KMS-11 (cell line): ENCODE measurements around the gene UCP3.
"Not testable (repeated sequence)": the region's sequence is repeated elsewhere in the genome, so short reads cannot be mapped to it uniquely, and the experiment has no call there.

ENCODE experiments used
- H2AFZ ChIP-seq: fragments of 200-600 bp; sonication (generic); 2 replicates; pipeline ENCODE4 v1.6.1; 2016; ENCODE audit warnings: antibody characterized with exemption, mixed run types, low read depth
- H3K27ac ChIP-seq: fragments of 200-600 bp; sonication (generic); 2 replicates; pipeline ENCODE4 v1.6.1; 2016; ENCODE audit warnings: mild to moderate bottlenecking, mixed run types
- H3K27me3 ChIP-seq: fragments of 200-600 bp; sonication (generic); 2 replicates; pipeline ENCODE4 v1.6.1; 2017; ENCODE audit warnings: mild to moderate bottlenecking, low read depth, mixed run types, moderate library complexity; ENCODE audit not compliant: insufficient read depth
- H3K36me3 ChIP-seq: fragments of 200-600 bp; sonication (generic); 2 replicates; pipeline ENCODE4 v1.6.1; 2017; ENCODE audit warnings: mild to moderate bottlenecking, mixed run types; ENCODE audit not compliant: insufficient read depth
- H3K4me1 ChIP-seq: fragments of 200-600 bp; sonication (generic); 2 replicates; pipeline ENCODE4 v1.6.1; 2016; ENCODE audit warnings: mild to moderate bottlenecking, low read depth, mixed run types; ENCODE audit not compliant: poor library complexity, severe bottlenecking
- H3K4me2 ChIP-seq: fragments of 200-600 bp; sonication (generic); 2 replicates; pipeline ENCODE4 v1.7.0; 2016; ENCODE audit warnings: mild to moderate bottlenecking, mixed run types
- H3K4me3 ChIP-seq: fragments of 200-600 bp; sonication (generic); IDR thresholded peaks from 2 replicates; pipeline ENCODE4 v1.6.1; 2017; ENCODE audit warnings: low read depth, low read length, mixed read lengths; ENCODE audit not compliant: insufficient read depth
- H3K79me2 ChIP-seq: fragments of 200-600 bp; sonication (generic); 2 replicates; pipeline ENCODE4 v1.6.1; 2016; ENCODE audit warnings: low read depth, mixed run types; ENCODE audit not compliant: insufficient read depth
- H3K9ac ChIP-seq: fragments of 200-600 bp; sonication (generic); 2 replicates; pipeline ENCODE4 v1.6.1; 2016; ENCODE audit warnings: mild to moderate bottlenecking, mixed run types
- H4K20me1 ChIP-seq: fragments of 200-600 bp; sonication (generic); 2 replicates; pipeline ENCODE4 v1.6.1; 2016; ENCODE audit warnings: mild to moderate bottlenecking, mixed run types; ENCODE audit not compliant: insufficient read depth
- CTCF ChIP-seq: fragments of 200-600 bp; sonication (generic); conservative IDR thresholded peaks from 2 replicates; pipeline ENCODE4 v1.6.1; 2017; ENCODE audit warnings: low read depth, mild to moderate bottlenecking, antibody characterized with exemption, low read length, moderate library complexity, mixed read lengths

Gene UCP3

GRCh38 chr11:73990730-73991129, 18.2 kb downstream of the UCP3 start:
- no peak overlapping the region for H2AFZ ChIP-seq
- no peaks in the 10 kb centered on the region for H3K36me3 ChIP-seq
- no peaks in the 10 kb centered on the region for H3K79me2 ChIP-seq
- no peak overlapping the region for H3K9ac ChIP-seq
- H3K4me3 ChIP-seq, result no peak overlapping the region
- no peaks in the 10 kb centered on the region for H4K20me1 ChIP-seq
- no peak overlapping the region for H3K27ac ChIP-seq
- H3K27me3 ChIP-seq, result no peaks in the 10 kb centered on the region
- no peak for TF ChIP-seq CTCF
- H3K4me1 ChIP-seq, result peaks cover 2% of the 10 kb centered on the region
- no peak overlapping the region for H3K4me2 ChIP-seq

GRCh38 chr11:73989156-73989555, 19.7 kb downstream of the UCP3 start:
- Histone ChIP-seq H3K79me2 (no peaks in the 10 kb centered on the region), H3K4me2 (no peak overlapping the region), H3K36me3 (no peaks in the 10 kb centered on the region), H4K20me1 (no peaks in the 10 kb centered on the region), H3K9ac (no peak overlapping the region), H2AFZ (no peak overlapping the region), H3K4me1 (no peaks in the 10 kb centered on the region), H3K27me3 (no peaks in the 10 kb centered on the region), H3K27ac (no peak overlapping the region), H3K4me3 (no peak overlapping the region)
- no peak for TF ChIP-seq CTCF

GRCh38 chr11:73988227-73988626, 20.7 kb downstream of the UCP3 start:
- H3K4me1 ChIP-seq, result peaks cover 6% of the 10 kb centered on the region

GRCh38 chr11:73985661-73986060, 23.2 kb downstream of the UCP3 start:
- not testable (repeated sequence) for H3K4me2 ChIP-seq, H3K4me3 ChIP-seq

More at GRCh38 chr11:73988227-73988626, 20.7 kb downstream of the UCP3 start:
- no peak for TF ChIP-seq CTCF
- Histone ChIP-seq H4K20me1 (no peaks in the 10 kb centered on the region), H3K27me3 (no peaks in the 10 kb centered on the region), H3K4me2 (no peak overlapping the region), H3K9ac (no peak overlapping the region), H3K36me3 (no peaks in the 10 kb centered on the region), H3K79me2 (no peaks in the 10 kb centered on the region), H3K27ac (no peak overlapping the region), H3K4me3 (no peak overlapping the region), H2AFZ (no peak overlapping the region)

GRCh38 chr11:73983741-73984538, 24.9 kb downstream of the UCP3 start:
- no peak overlapping the region for H3K4me3 ChIP-seq
- TF ChIP-seq CTCF, result no peak

More at GRCh38 chr11:73985661-73986060, 23.2 kb downstream of the UCP3 start:
- H3K36me3 ChIP-seq, H3K9ac ChIP-seq, H3K27me3 ChIP-seq, H4K20me1 ChIP-seq, H3K27ac ChIP-seq, H2AFZ ChIP-seq: not testable (repeated sequence)
- H3K79me2 ChIP-seq, result peaks cover 14% of the 10 kb centered on the region
- H3K4me1 ChIP-seq, result peaks cover 13% of the 10 kb centered on the region

More at GRCh38 chr11:73983741-73984538, 24.9 kb downstream of the UCP3 start:
- Histone ChIP-seq H3K27ac (peak overlapping the region; percentile 76), H3K4me1 (peaks cover 30% of the 10 kb centered on the region), H3K27me3 (no peaks in the 10 kb centered on the region), H3K36me3 (no peaks in the 10 kb centered on the region), H3K4me2 (peak overlapping the region; percentile 87), H3K9ac (peak overlapping the region; percentile 74; the same call in 1 of the 2 replicates), H3K79me2 (peaks cover 14% of the 10 kb centered on the region), H4K20me1 (no peaks in the 10 kb centered on the region), H2AFZ (peak overlapping the region; percentile 100)
